ENCODE results near the gene BBX.
A peak's percentile ranks its signal among the peaks of the same experiment; 100 is the strongest.

BBX gene

GRCh38 chr3:107661447-107662123 is 138.8 kb downstream of the BBX start:
- DNase-seq, result peak; percentile 6

GRCh38 chr3:107662124-107662507 is 139.4 kb downstream of the BBX start:
- no peak for DNase-seq

GRCh38 chr3:107662586-107662985 is 139.8 kb downstream of the BBX start:
- DNase-seq, result no peak

- no peak for DNase-seq
Observed at GRCh38 chr3:107663266-107663665, 140.5 kb downstream of the BBX start.

- DNase-seq, result no peak
Observed at GRCh38 chr3:107664614-107665013, 141.9 kb downstream of the BBX start.

GRCh38 chr3:107665351-107665750 is 142.6 kb downstream of the BBX start:
- DNase-seq, result no peak

GRCh38 chr3:107666853-107667252 is 144.1 kb downstream of the BBX start:
- DNase-seq, result no peak

GRCh38 chr3:107668416-107668815 is 145.7 kb downstream of the BBX start:
- no peak for DNase-seq

GRCh38 chr3:107668963-107669362 is 146.2 kb downstream of the BBX start:
- DNase-seq, result no peak

- no peak for DNase-seq
Observed at GRCh38 chr3:107669669-107670068, 146.9 kb downstream of the BBX start.

- DNase-seq, result no peak
Observed at GRCh38 chr3:107670986-107671385, 148.2 kb downstream of the BBX start.

- no peak for DNase-seq
Observed at GRCh38 chr3:107674371-107674770, 151.6 kb downstream of the BBX start.

GRCh38 chr3:107675233-107675900 is 152.6 kb downstream of the BBX start:
- no peak for DNase-seq

- peak; percentile 36 for DNase-seq
Observed at GRCh38 chr3:107676469-107677309, 153.9 kb downstream of the BBX start.

- DNase-seq, result no peak
Observed at GRCh38 chr3:107679921-107680320, 157.2 kb downstream of the BBX start.

- DNase-seq, result no peak
Observed at GRCh38 chr3:107680698-107681097, 157.9 kb downstream of the BBX start.

GRCh38 chr3:107681396-107681795 is 158.6 kb downstream of the BBX start:
- DNase-seq, result no peak

- DNase-seq, result no peak
Observed at GRCh38 chr3:107682580-107682979, 159.8 kb downstream of the BBX start.

- DNase-seq, result no peak
Observed at GRCh38 chr3:107683447-107683846, 160.7 kb downstream of the BBX start.

GRCh38 chr3:107684431-107684925 is 161.7 kb downstream of the BBX start:
- peak; percentile 34 for DNase-seq

GRCh38 chr3:107685383-107685782 is 162.6 kb downstream of the BBX start:
- DNase-seq, result no peak

- no peak for DNase-seq
Observed at GRCh38 chr3:107687056-107687581, 164.4 kb downstream of the BBX start.

GRCh38 chr3:107689355-107689754 is 166.6 kb downstream of the BBX start:
- DNase-seq, result no peak

All from CD4-positive, alpha-beta T cell treated with Interleukin-21 for 1 hour (primary cell).